SK-N-SH (cell line): Measurements from ENCODE around the gene MS4A18. TPM values are rescaled to one million over a fixed set of nuclear protein-coding genes. Genes with fewer than 3 reads are reported as not detected.

Experiments
- CTCF ChIA-PET: fragments of 300-600, 350-600 bp; formaldehyde crosslinking; extraction: SDS; loops from one replicate; lab custom pipeline; 2021; lab: Yijun Ruan, JAX
- POLR2A ChIA-PET: fragments of 350-600 bp; sonication (Branson Sonifier 250); formaldehyde crosslinking; extraction: SDS; loops from one replicate; lab custom pipeline; 2020; ENCODE audit warnings: antibody characterized with exemption, inconsistent platforms; lab: Yijun Ruan, JAX
- DNase-seq: peaks from one replicate; pipeline ENCODE4 v3.0.0; 2012
- H2AFZ ChIP-seq: fragments of 200-600 bp; sonication (generic); 2 replicates; pipeline ENCODE4 v1.8.1; 2016; ENCODE audit warnings: antibody characterized with exemption, mild to moderate bottlenecking, low read depth
- H3F3A ChIP-seq: fragments of 200-600 bp; sonication (generic); replicated peaks from 2 replicates; pipeline ENCODE3; 2016; ENCODE audit warnings: antibody characterized with exemption, mild to moderate bottlenecking; ENCODE audit not compliant: insufficient read depth
- H3K27ac ChIP-seq, 2 experiments: fragments of 200-500 bp in 1 of 2; fragments of 200-600 bp in 1 of 2; sonication (Bioruptor generic) in 1 of 2; sonication (generic), shearing (Covaris generic) in 1 of 2; 2 replicates each; pipeline versions ENCODE4 v1.5.1 to v1.6.1; 2014 to 2016; ENCODE audit warnings: low read depth in 2 of 2, inconsistent platforms in 1 of 2, low read length in 1 of 2, mild to moderate bottlenecking in 1 of 2, mixed read lengths in 1 of 2
- H3K27me3 ChIP-seq: fragments of 200-600 bp; sonication (generic), shearing (Covaris generic); 2 replicates; pipeline ENCODE4 v1.6.1; 2016; ENCODE audit warnings: mixed run types; ENCODE audit not compliant: insufficient read depth
- H3K36me3 ChIP-seq, 2 experiments: fragments of 200-500 bp in 1 of 2; fragments of 200-600 bp in 1 of 2; sonication (Bioruptor generic) in 1 of 2; sonication (generic) in 1 of 2; replicated peaks in 1 of 2; 2 replicates each; pipeline versions ENCODE3 to v1.5.1; 2014 to 2016; ENCODE audit warnings: low read length in 1 of 2, mild to moderate bottlenecking in 1 of 2; ENCODE audit not compliant: insufficient read depth in 2 of 2, control insufficient read depth in 1 of 2
- H3K4me1 ChIP-seq, 2 experiments: fragments of 200-500 bp in 1 of 2; fragments of 200-600 bp in 1 of 2; sonication (Bioruptor generic) in 1 of 2; sonication (generic), shearing (Covaris generic) in 1 of 2; 2 replicates each; pipeline versions ENCODE4 v1.5.1 to v1.6.1; 2014 to 2016; ENCODE audit warnings: low read depth in 1 of 2, low read length in 1 of 2, mixed run types in 1 of 2; ENCODE audit not compliant: insufficient read depth in 2 of 2, control insufficient read depth in 1 of 2
- H3K4me2 ChIP-seq: fragments of 200-600 bp; sonication (generic), shearing (Covaris generic); 2 replicates; pipeline ENCODE4 v1.6.1; 2017; ENCODE audit warnings: mixed run types
- H3K4me3 ChIP-seq, 2 experiments: fragments of 200-500 bp in 1 of 2; fragments of 200-600 bp in 1 of 2; sonication (Bioruptor generic) in 1 of 2; sonication (generic), shearing (Covaris generic) in 1 of 2; 2 replicates each; pipeline versions ENCODE4 v1.5.1 to v1.8.1; 2014 to 2016; ENCODE audit warnings: low read depth in 2 of 2, inconsistent platforms in 1 of 2, low read length in 1 of 2, mild to moderate bottlenecking in 1 of 2, mixed read lengths in 1 of 2, moderate library complexity in 1 of 2
- H3K79me2 ChIP-seq: fragments of 200-600 bp; sonication (generic); 2 replicates; pipeline ENCODE4 v1.8.1; 2017; ENCODE audit warnings: mild to moderate bottlenecking; ENCODE audit not compliant: insufficient read depth
- H3K9ac ChIP-seq: fragments of 200-600 bp; sonication (generic); 2 replicates; pipeline ENCODE4 v1.6.1; 2017; ENCODE audit warnings: mixed run types
- H3K9me2 ChIP-seq: fragments of 200-600 bp; sonication (generic); 2 replicates; pipeline ENCODE4 v1.6.1; 2017; ENCODE audit warnings: mixed run types
- H3K9me3 ChIP-seq: fragments of 200-600 bp; sonication (generic); 2 replicates; pipeline ENCODE4 v1.6.1; 2017; ENCODE audit warnings: mixed run types, mild to moderate bottlenecking, moderate library complexity
- H4K20me1 ChIP-seq: fragments of 200-600 bp; sonication (generic); 2 replicates; pipeline ENCODE4 v1.6.1; 2017; ENCODE audit warnings: mild to moderate bottlenecking, mixed run types; ENCODE audit not compliant: insufficient read depth
- CHD2 ChIP-seq: fragments of 150-350 bp; IDR thresholded peaks from 2 replicates; pipeline ENCODE4 v1.6.1; 2018; ENCODE audit warnings: low read length; ENCODE audit not compliant: partially characterized antibody
- ELF1 ChIP-seq: IDR thresholded peaks from 2 replicates; pipeline ENCODE4 v1.4.0; 2012
- EZH2phosphoT487 ChIP-seq: fragments of 200-600 bp; sonication (generic); IDR thresholded peaks from 2 replicates; pipeline ENCODE4 v1.6.1; 2017; ENCODE audit warnings: low read depth, mixed run types, mild to moderate bottlenecking, antibody characterized with exemption, moderate library complexity, borderline replicate concordance
- FOSL2 ChIP-seq: IDR thresholded peaks from 2 replicates; pipeline ENCODE4 v1.4.0; 2012; ENCODE audit warnings: low read depth, mild to moderate bottlenecking, moderate library complexity, borderline replicate concordance
- FOXJ3 ChIP-seq: sonication (generic); formaldehyde crosslinking; IDR thresholded peaks from 2 replicates; pipeline ENCODE4 v1.5.1; 2020; ENCODE audit warnings: mild to moderate bottlenecking, missing genetic modification reagents
- GATA2 ChIP-seq: sonication (generic); formaldehyde crosslinking; IDR thresholded peaks from 2 replicates; pipeline ENCODE4 v1.5.0; 2020; ENCODE audit warnings: mild to moderate bottlenecking, missing genetic modification reagents
- IRF3 ChIP-seq: fragments of 150-350 bp; IDR thresholded peaks from 2 replicates; pipeline ENCODE4 v1.6.1; 2016; ENCODE audit warnings: mild to moderate bottlenecking, low read depth, low read length
- JUND ChIP-seq: IDR thresholded peaks from 2 replicates; pipeline ENCODE4 v1.4.0; 2012
- MXI1 ChIP-seq: IDR thresholded peaks from 2 replicates; pipeline ENCODE4 v1.6.1; 2012; ENCODE audit warnings: mild to moderate bottlenecking, low read depth, low read length, improper control_type of control experiment
- NFIC ChIP-seq: IDR thresholded peaks from 2 replicates; pipeline ENCODE4 v1.4.0; 2012; ENCODE audit warnings: borderline replicate concordance
- RAD21 ChIP-seq: IDR thresholded peaks from 2 replicates; pipeline ENCODE4 v1.6.1; 2012; ENCODE audit warnings: mild to moderate bottlenecking, low read length
- REST ChIP-seq: IDR thresholded peaks from 2 replicates; pipeline ENCODE4 v1.6.1; 2012; ENCODE audit warnings: mild to moderate bottlenecking, low read depth, low read length, moderate library complexity
- TAF1 ChIP-seq: IDR thresholded peaks from 2 replicates; pipeline ENCODE4 v1.6.1; 2012; ENCODE audit warnings: low read depth, mild to moderate bottlenecking, low read length, moderate library complexity, borderline replicate concordance
- TEAD4 ChIP-seq: IDR thresholded peaks from 2 replicates; pipeline ENCODE4 v1.4.0; 2012; ENCODE audit warnings: mild to moderate bottlenecking, borderline replicate concordance; ENCODE audit not compliant: insufficient read depth
- USF2 ChIP-seq: fragments of 150-350 bp; IDR thresholded peaks from 2 replicates; pipeline ENCODE4 v1.6.1; 2017; ENCODE audit warnings: antibody characterized with exemption, low read length, low read depth, borderline replicate concordance
- YY1 ChIP-seq: IDR thresholded peaks from 2 replicates; pipeline ENCODE4 v1.4.0; 2012; ENCODE audit warnings: low read depth, mild to moderate bottlenecking
- WGBS: methylation state at CpG from one replicate; pipeline ENCODE4 v1.1.6; 2017; ENCODE audit warnings: low lambda C conversion rate; 5-methylcytosine and 5-hydroxymethylcytosine counted together
- polyA plus RNA-seq, 3 experiments: library from polyadenylated mRNA; depleted of rRNA; stranded (reverse); fragments of >200 nt; gene quantifications; 2 replicates each; pipeline ENCODE4 v1.2.3, GENCODE V29; 2012
- TF ChIP-seq, protein P1 (sequence below): IDR thresholded peaks from 2 replicates; pipeline ENCODE4 v1.4.0; 2012; ENCODE audit warnings: low read depth, borderline replicate concordance

The MS4A18 gene
- polyA plus RNA-seq, 1 of the 3 experiments (the other 2 are of a cell fraction) = not detected

- POLR2A ChIA-PET = no interaction called here
- H3K9me2 ChIP-seq = no peaks in the 10 kb centered on the region
- no peaks in the 10 kb centered on the region for H3K36me3 ChIP-seq
- H3K4me2 ChIP-seq = no peak overlapping the region
- H3K9ac ChIP-seq = no peak overlapping the region
- H3K4me1 ChIP-seq = no peaks in the 10 kb centered on the region; a peak in 1 of 4 replicates
- DNase-seq = no peak
- H3F3A ChIP-seq = no peaks in the 10 kb centered on the region
- no peaks in the 10 kb centered on the region for H3K9me3 ChIP-seq
- H2AFZ ChIP-seq = no peak overlapping the region
- H4K20me1 ChIP-seq = no peaks in the 10 kb centered on the region
- CTCF ChIA-PET = interaction anchor here (0.5 to 4.1 kb wide), 5 partner anchors 8 to 135 kb away, joined by 3 to 67 read pairs (median 4); partner anchors contain the start of gene MS4A15
- TF ChIP-seq EZH2phosphoT487 = no peak
- no peak for TF ChIP-seq YY1
- TF ChIP-seq USF2 = no peak
- TF ChIP-seq GATA2 (CRISPR knock-in tag) = no peak
- peaks cover 51% of the 10 kb centered on the region for H3K27me3 ChIP-seq
- H3K4me3 ChIP-seq = no peak overlapping the region
- H3K79me2 ChIP-seq = no peaks in the 10 kb centered on the region
- H3K27ac ChIP-seq = no peak overlapping the region
- WGBS = 7% methylated on average over 1 of the region's 1 CpG
Measured at GRCh38 chr11:60764879-60765278, 40.4 kb downstream of the MS4A18 start.

- no peak overlapping the region for H2AFZ ChIP-seq
- H4K20me1 ChIP-seq = no peaks in the 10 kb centered on the region
- peaks cover 46% of the 10 kb centered on the region for H3K27me3 ChIP-seq
- ChIA-PET POLR2A (no interaction called here), CTCF (interaction anchor here (0.5 to 4.1 kb wide), 5 partner anchors 9 to 134 kb away, joined by 3 to 67 read pairs (median 4); partner anchors contain the start of gene MS4A15)
- WGBS = 37% methylated on average over 5 of the region's 5 CpGs
- H3K9ac ChIP-seq = no peak overlapping the region
- H3K9me3 ChIP-seq = no peaks in the 10 kb centered on the region
- no peaks in the 10 kb centered on the region; a peak in 1 of 4 replicates for H3K4me1 ChIP-seq
- no peaks in the 10 kb centered on the region for H3K9me2 ChIP-seq
- no peaks in the 10 kb centered on the region for H3K79me2 ChIP-seq
- H3K36me3 ChIP-seq = no peaks in the 10 kb centered on the region
- no peak overlapping the region for H3K4me3 ChIP-seq
- no peak overlapping the region for H3K27ac ChIP-seq
- H3K4me2 ChIP-seq = no peak overlapping the region
- TF ChIP-seq MXI1 (no peak), ELF1 (no peak), TAF1 (no peak), JUND (no peak), RAD21 (no peak), CHD2 (no peak), NFIC (no peak), REST (no peak), IRF3 (no peak), FOSL2 (no peak), FOXJ3 (no peak), TEAD4 (no peak), YY1 (no peak)
- TF ChIP-seq, protein P1, sequence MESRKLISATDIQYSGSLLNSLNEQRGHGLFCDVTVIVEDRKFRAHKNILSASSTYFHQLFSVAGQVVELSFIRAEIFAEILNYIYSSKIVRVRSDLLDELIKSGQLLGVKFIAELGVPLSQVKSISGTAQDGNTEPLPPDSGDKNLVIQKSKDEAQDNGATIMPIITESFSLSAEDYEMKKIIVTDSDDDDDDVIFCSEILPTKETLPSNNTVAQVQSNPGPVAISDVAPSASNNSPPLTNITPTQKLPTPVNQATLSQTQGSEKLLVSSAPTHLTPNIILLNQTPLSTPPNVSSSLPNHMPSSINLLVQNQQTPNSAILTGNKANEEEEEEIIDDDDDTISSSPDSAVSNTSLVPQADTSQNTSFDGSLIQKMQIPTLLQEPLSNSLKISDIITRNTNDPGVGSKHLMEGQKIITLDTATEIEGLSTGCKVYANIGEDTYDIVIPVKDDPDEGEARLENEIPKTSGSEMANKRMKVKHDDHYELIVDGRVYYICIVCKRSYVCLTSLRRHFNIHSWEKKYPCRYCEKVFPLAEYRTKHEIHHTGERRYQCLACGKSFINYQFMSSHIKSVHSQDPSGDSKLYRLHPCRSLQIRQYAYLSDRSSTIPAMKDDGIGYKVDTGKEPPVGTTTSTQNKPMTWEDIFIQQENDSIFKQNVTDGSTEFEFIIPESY = no peak
- no peak for DNase-seq
- no peaks in the 10 kb centered on the region for H3F3A ChIP-seq
Measured at GRCh38 chr11:60765355-60765754, 40.8 kb downstream of the MS4A18 start.
